WTC11 (cell line): Measurements from ENCODE around the gene PLEKHA6.
A peak's percentile ranks its signal among the peaks of the same experiment; 100 is the strongest.

ENCODE experiments used
- CREM ChIP-seq: sonication (generic); formaldehyde crosslinking; IDR thresholded peaks from 2 replicates; pipeline ENCODE4 v1.8.1; 2022; ENCODE audit warnings: mild to moderate bottlenecking, missing genetic modification reagents, moderate library complexity
- JUN ChIP-seq: sonication (generic); formaldehyde crosslinking; IDR thresholded peaks from 2 replicates; pipeline ENCODE4 v1.8.0; 2023; ENCODE audit warnings: mild to moderate bottlenecking, missing genetic modification reagents
- MYBL2 ChIP-seq: sonication (generic); formaldehyde crosslinking; IDR thresholded peaks from 2 replicates; pipeline ENCODE4 v1.8.1; 2023; ENCODE audit warnings: mild to moderate bottlenecking, moderate library complexity, missing genetic modification reagents
- RORB ChIP-seq: fragments of 250-450 bp; sonication (Bioruptor Pico); IDR thresholded peaks from 2 replicates; pipeline ENCODE4 v1.9.0; 2021; ENCODE audit warnings: mild to moderate bottlenecking
- SP1 ChIP-seq: sonication (generic); formaldehyde crosslinking; conservative IDR thresholded peaks from 2 replicates; pipeline ENCODE4 v1.8.1; 2022; ENCODE audit warnings: missing genetic modification reagents
- TCF7 ChIP-seq: sonication (generic); formaldehyde crosslinking; IDR thresholded peaks from 2 replicates; pipeline ENCODE4 v1.8.0; 2022; ENCODE audit warnings: mild to moderate bottlenecking, low read depth, missing genetic modification reagents, moderate library complexity
- TEAD1 ChIP-seq: sonication (generic); formaldehyde crosslinking; IDR thresholded peaks from 2 replicates; pipeline ENCODE4 v1.8.0; 2022; ENCODE audit warnings: mild to moderate bottlenecking, missing genetic modification reagents
- ZNF121 ChIP-seq: sonication (generic); formaldehyde crosslinking; IDR thresholded peaks from 2 replicates; pipeline ENCODE4 v1.8.0; 2023; ENCODE audit warnings: missing genetic modification reagents
- TF ChIP-seq, protein P1 (sequence below): fragments of 200-600 bp; IDR thresholded peaks from 2 replicates; pipeline ENCODE4 v1.8.0; 2022; ENCODE audit warnings: antibody characterized with exemption
- TF ChIP-seq, protein P2 (sequence below): sonication (generic); formaldehyde crosslinking; IDR thresholded peaks from 2 replicates; pipeline ENCODE4 v1.8.1; 2023; ENCODE audit warnings: mild to moderate bottlenecking, moderate library complexity, missing genetic modification reagents
- TF ChIP-seq, protein P3 (sequence below): fragments of 250-450 bp; sonication (Bioruptor Pico); IDR thresholded peaks from 2 replicates; pipeline ENCODE4 v1.9.0; 2021; ENCODE audit warnings: mild to moderate bottlenecking
- TF ChIP-seq, protein P4 (sequence below): sonication (generic); formaldehyde crosslinking; IDR thresholded peaks from 2 replicates; pipeline ENCODE4 v1.8.1; 2023; ENCODE audit warnings: mild to moderate bottlenecking, missing genetic modification reagents, moderate library complexity
- TF ChIP-seq, protein P5 (sequence below): sonication (generic); formaldehyde crosslinking; IDR thresholded peaks from 2 replicates; pipeline ENCODE4 v1.8.1; 2022; ENCODE audit warnings: low read depth, mild to moderate bottlenecking, moderate library complexity, missing genetic modification reagents, borderline replicate concordance

DNA sequence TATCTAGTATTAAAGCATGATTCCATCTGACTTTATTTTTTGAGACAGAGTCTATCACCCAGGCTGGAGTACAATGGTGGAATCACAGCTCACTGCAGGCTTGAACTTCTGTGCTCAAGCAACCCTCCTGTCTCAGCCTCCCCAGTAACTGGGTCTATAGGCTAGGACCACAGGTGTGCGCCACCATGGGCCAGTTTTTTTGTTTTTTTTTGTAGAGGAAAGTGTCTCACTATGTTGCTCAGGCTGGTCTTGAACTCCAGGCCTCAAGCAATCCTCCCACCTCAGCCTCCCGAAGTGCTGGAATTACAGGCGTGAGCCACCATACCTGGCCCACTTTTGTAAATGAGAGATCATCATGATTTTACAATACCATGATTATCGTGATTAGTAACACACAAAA, 42.7 kb upstream of the PLEKHA6 start:
- TF ChIP-seq, protein P1, sequence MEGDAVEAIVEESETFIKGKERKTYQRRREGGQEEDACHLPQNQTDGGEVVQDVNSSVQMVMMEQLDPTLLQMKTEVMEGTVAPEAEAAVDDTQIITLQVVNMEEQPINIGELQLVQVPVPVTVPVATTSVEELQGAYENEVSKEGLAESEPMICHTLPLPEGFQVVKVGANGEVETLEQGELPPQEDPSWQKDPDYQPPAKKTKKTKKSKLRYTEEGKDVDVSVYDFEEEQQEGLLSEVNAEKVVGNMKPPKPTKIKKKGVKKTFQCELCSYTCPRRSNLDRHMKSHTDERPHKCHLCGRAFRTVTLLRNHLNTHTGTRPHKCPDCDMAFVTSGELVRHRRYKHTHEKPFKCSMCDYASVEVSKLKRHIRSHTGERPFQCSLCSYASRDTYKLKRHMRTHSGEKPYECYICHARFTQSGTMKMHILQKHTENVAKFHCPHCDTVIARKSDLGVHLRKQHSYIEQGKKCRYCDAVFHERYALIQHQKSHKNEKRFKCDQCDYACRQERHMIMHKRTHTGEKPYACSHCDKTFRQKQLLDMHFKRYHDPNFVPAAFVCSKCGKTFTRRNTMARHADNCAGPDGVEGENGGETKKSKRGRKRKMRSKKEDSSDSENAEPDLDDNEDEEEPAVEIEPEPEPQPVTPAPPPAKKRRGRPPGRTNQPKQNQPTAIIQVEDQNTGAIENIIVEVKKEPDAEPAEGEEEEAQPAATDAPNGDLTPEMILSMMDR = no peak
- TF ChIP-seq ZNF121 (CRISPR knock-in tag) (peak; percentile 62; the same call in 1 of the 2 replicates), JUN (CRISPR knock-in tag) (no peak), MYBL2 (CRISPR knock-in tag) (no peak), TEAD1 (CRISPR knock-in tag) (no peak), TCF7 (CRISPR knock-in tag) (no peak), SP1 (CRISPR knock-in tag) (no peak), RORB (no peak), CREM (CRISPR knock-in tag) (no peak)
- TF ChIP-seq, protein P2, sequence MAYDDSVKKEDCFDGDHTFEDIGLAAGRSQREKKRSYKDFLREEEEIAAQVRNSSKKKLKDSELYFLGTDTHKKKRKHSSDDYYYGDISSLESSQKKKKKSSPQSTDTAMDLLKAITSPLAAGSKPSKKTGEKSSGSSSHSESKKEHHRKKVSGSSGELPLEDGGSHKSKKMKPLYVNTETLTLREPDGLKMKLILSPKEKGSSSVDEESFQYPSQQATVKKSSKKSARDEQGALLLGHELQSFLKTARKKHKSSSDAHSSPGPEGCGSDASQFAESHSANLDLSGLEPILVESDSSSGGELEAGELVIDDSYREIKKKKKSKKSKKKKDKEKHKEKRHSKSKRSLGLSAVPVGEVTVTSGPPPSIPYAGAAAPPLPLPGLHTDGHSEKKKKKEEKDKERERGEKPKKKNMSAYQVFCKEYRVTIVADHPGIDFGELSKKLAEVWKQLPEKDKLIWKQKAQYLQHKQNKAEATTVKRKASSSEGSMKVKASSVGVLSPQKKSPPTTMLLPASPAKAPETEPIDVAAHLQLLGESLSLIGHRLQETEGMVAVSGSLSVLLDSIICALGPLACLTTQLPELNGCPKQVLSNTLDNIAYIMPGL = no peak
- TF ChIP-seq, protein P3, sequence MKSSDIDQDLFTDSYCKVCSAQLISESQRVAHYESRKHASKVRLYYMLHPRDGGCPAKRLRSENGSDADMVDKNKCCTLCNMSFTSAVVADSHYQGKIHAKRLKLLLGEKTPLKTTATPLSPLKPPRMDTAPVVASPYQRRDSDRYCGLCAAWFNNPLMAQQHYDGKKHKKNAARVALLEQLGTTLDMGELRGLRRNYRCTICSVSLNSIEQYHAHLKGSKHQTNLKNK (CRISPR knock-in tag) = no peak
- TF ChIP-seq, protein P4, sequence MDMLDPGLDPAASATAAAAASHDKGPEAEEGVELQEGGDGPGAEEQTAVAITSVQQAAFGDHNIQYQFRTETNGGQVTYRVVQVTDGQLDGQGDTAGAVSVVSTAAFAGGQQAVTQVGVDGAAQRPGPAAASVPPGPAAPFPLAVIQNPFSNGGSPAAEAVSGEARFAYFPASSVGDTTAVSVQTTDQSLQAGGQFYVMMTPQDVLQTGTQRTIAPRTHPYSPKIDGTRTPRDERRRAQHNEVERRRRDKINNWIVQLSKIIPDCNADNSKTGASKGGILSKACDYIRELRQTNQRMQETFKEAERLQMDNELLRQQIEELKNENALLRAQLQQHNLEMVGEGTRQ (CRISPR knock-in tag) = no peak
- TF ChIP-seq, protein P5, sequence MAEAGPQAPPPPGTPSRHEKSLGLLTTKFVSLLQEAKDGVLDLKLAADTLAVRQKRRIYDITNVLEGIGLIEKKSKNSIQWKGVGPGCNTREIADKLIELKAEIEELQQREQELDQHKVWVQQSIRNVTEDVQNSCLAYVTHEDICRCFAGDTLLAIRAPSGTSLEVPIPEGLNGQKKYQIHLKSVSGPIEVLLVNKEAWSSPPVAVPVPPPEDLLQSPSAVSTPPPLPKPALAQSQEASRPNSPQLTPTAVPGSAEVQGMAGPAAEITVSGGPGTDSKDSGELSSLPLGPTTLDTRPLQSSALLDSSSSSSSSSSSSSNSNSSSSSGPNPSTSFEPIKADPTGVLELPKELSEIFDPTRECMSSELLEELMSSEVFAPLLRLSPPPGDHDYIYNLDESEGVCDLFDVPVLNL = no peak
